ENCODE data around the gene P3H4.

- TF ChIP-seq POLR2AphosphoS5 (IDR thresholded peaks at IDR 0.05; ENCODE audit: low read depth, low read length) (no peak), REST (IDR thresholded peaks at IDR 0.05; ENCODE audit: insufficient read depth in 1 of 2, low read depth in 2 of 2, low read length in 2 of 2) (no peak), TAF1 (IDR thresholded peaks at IDR 0.05; ENCODE audit: borderline replicate concordance, insufficient read depth, low read length) (no peak), FOXP2 (optimal IDR thresholded peaks at IDR 0.05; ENCODE audit: borderline replicate concordance, extremely low read depth, extremely low read length, insufficient read depth) (no peak), SIN3A (IDR thresholded peaks at IDR 0.05; ENCODE audit: borderline replicate concordance, insufficient read depth, low read length) (no peak)
Measured at GRCh38 chr17:41787021-41787418, 24.7 kb downstream of the P3H4 start.
